HT1080 (cell line): Measurements from ENCODE around the gene SCGB2B2. TPM values are rescaled to one million over a fixed set of nuclear protein-coding genes. Genes with fewer than 3 reads are reported as not detected.

ENCODE experiments used
- small RNA-seq: library from RNA; depleted of rRNA; stranded (forward); fragments of <200 nt; gene quantifications from one replicate; pipeline ENCODE3, GENCODE V24; 2014
- total RNA-seq: library from RNA; depleted of rRNA; stranded (reverse); fragments of >200 nt; shearing (Covaris generic); gene quantifications from 2 replicates; pipeline ENCODE4 v1.2.3, GENCODE V29; 2014; rRNA removed

The SCGB2B2 gene
- total RNA-seq, 1 experiment from 2014 or later = not detected

Small RNA genes lying within 50 kb of the gene (small RNA-seq; reads per million reads assigned to genes)
- gene RF00611 = not detected

Other genes starting within 250 kb of the SCGB2B2 start
- gene UBA2, start 248.8 kb downstream of the SCGB2B2 start, total RNA-seq = 240 and 271 TPM in 2 replicates
- gene WTIP, start 195.4 kb downstream of the SCGB2B2 start, total RNA-seq = 15.1 and 15.5 TPM in 2 replicates
- 11.8 and 12.3 TPM in 2 replicates for gene ZNF302, start 519 bp upstream of the SCGB2B2 start, total RNA-seq
- 6.6 and 8.9 TPM in 2 replicates for gene ZNF181, start 57.1 kb upstream of the SCGB2B2 start, total RNA-seq
- gene ZNF599, start 96.1 kb upstream of the SCGB2B2 start, total RNA-seq = 7.0 and 7.2 TPM in 2 replicates
- 3.1 and 3.2 TPM in 2 replicates for gene ZNF30, start 249.7 kb upstream of the SCGB2B2 start, total RNA-seq